H4 (cell line): Measurements from ENCODE around the gene HDAC9. TPM values are rescaled to one million over a fixed set of nuclear protein-coding genes. Genes with fewer than 3 reads are reported as not detected.

Source experiments
- DNase-seq: peaks from one replicate; pipeline ENCODE4 v3.0.0-alpha.2; 2015; ENCODE audit warnings: low spot score
- total RNA-seq: library from RNA; depleted of rRNA; stranded (reverse); fragments of >200 nt; shearing (Covaris generic); gene quantifications from 2 replicates; pipeline ENCODE4 v1.2.3, GENCODE V29; 2014

HDAC9 gene
- total RNA-seq, 1 experiment from 2014 or later = 22.5 TPM

DNA sequence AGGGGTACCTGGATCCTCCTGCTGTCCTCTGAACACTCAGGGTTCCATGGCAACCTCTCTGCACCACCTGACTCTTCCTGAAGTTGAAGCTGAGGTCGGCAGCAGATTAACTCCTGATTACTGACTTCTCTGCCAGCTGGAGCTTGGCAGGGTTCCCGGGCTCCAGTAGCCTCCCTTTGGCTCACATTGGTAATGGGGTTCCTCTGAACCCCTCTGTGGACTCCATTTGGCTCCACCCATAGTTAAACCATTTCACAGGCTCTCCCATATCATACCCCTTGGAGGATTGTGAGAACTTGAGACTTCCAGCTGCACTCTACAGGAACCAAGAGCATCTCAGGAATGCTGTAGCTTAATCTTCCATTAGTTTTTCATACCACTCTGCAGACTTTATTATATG, 292.5 kb downstream of the HDAC9 start:
- peak; percentile 54 for DNase-seq

DNA sequence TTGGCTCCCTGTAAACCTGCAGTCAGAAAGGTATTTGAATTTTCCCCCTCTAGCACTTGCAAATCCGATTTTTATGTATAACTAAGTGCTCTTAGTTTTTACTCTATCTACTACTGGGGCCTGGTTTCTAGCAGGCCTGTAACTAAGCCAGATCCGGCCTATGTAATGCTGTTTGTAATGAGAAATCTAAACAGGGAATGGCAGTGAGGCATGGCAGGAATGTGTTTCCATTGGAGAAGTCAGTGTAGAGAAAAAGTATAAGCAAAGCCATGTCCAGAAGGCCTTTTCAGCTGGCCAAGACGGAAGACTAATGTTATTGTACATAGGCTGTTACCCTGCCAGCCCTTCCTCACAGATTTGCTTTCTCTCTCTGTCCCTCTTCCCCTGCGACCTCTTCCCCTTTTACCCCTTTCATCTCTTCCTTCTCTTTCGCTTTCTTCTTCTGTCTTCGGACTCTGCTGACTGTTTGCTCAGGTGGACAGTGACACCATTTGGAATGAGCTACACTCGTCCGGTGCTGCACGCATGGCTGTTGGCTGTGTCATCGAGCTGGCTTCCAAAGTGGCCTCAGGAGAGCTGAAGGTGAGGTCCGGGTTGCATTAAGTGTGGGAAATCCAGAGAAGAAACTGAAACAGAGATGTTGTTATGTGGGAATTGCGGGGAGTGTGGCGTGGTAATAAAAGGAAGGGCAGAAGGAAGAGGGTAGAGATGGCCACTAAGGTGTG, 297.5 kb downstream of the HDAC9 start:
- no peak for DNase-seq

DNA sequence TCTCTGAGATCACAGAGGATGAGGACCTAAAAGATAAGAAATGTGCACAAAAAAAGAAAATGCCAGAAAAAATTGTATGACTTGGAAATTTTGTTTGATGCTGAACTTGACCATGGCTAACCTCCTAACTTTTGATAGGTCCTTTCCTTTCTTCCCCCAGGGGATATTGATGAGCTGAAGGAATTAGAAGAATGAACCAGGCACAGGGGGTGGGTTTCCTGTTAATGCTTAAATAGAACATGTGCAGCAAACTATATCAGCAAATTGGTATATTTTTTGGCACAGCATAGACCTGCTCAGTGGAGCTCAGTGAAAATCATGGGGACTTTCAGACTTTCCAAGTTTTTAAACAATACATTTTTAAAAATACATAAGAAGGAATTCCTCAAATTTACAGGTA, 300.7 kb downstream of the HDAC9 start:
- no peak for DNase-seq

- DNase-seq = peak; percentile 78
Observed at GRCh38 chr7:18798088-18798906, 302.7 kb downstream of the HDAC9 start.

GRCh38 chr7:18799899-18800298, 304.4 kb downstream of the HDAC9 start:
- no peak for DNase-seq

GRCh38 chr7:18803923-18804322, 308.4 kb downstream of the HDAC9 start:
- no peak for DNase-seq

DNA sequence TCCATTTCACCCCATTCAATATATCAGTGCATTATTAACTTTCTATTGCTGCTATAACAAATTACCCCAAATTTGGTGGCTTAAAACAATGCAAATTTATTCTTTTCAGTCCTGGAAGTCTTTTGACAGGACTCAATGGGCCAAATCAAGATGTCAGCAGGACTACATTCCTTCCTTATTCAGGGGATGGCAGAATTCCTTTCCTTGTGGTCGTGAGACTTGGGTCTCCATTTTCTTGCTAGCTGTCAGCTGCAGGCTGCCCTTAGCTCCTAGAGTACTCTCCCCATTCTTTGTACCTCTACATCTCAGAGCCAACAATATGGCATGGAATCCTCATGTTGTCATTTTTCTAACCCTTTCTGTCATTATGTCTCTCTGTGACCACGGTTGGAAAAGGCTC, 310.6 kb downstream of the HDAC9 start:
- DNase-seq = no peak

DNA sequence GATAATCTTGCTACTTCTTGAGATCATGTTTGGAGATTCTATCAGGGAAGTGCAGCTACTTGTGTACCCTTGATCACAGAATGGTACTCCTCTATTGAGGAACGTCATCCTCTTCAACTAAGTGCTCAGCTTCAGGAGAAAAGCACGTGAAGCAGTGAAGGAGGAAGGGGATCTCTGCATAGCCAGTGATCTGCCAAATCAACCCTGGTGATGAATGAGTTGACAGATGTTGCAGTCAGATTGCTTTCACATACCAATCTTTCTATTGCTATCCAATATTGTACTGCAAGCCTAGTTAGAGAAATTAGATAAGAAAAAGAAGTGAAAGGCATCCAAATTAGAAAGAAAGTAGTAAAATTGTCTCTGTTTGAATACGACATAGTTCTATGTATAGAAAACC, 312.5 kb downstream of the HDAC9 start:
- no peak for DNase-seq

GRCh38 chr7:18815261-18815960, 319.9 kb downstream of the HDAC9 start:
- no peak for DNase-seq

GRCh38 chr7:18820981-18821380, 325.4 kb downstream of the HDAC9 start:
- no peak for DNase-seq

- DNase-seq = no peak
Observed at GRCh38 chr7:18821554-18821953, 326.0 kb downstream of the HDAC9 start.

DNA sequence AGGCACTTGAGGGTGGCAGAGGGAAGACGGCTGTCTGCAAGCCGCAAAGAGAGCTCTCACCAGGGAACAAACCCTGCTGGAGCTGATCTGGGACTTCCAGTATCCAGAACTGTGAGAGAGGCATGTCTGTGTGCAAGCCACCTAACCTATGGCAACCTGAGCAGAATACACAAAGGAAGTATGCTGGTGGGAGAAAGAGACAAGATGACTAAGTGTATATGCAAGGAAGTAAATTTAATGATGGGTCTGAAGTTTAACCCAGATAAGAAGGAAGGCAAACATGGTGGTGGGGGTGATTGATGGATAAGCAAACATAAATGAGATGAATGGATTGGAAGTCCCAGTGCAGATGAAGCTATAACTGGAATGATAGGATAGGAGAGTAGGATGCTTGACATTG, 328.6 kb downstream of the HDAC9 start:
- no peak for DNase-seq

GRCh38 chr7:18828260-18828993, 332.9 kb downstream of the HDAC9 start:
- DNase-seq = no peak

DNA sequence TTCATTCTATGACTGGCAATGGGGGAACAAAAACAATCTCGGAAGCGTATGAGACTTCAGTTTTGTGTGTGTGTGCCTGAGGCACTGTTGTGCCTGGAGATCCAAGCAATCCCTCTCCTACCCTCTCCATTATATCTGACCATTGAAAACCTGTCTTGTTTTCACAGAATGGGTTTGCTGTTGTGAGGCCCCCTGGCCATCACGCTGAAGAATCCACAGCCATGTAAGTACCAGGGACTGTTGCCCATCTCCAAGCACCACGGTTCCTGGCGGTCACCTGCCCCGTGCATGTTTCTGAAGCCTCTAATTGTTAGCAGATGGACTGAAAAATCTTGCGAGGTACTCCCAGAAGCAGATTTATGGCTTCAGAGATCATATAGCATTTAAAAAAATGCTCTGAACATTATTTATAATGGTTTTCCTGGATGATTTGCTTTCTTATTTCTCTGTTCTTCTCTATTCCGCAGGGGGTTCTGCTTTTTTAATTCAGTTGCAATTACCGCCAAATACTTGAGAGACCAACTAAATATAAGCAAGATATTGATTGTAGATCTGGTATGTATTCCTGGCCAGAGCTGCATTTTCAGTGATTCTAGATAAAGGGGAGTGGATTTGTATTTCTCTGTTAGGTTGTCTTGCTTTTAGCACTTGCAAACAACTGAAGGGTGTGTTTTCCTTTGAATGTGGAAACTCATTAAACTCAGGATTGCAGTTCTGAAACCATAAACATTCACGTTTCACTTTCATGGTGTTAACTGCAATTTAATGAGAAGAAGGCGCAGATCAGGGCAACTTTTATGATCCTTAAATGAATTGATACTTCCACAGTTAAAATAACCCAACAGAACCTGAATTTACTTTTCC, 333.7 kb downstream of the HDAC9 start:
- DNase-seq = no peak

- peak; percentile 48 for DNase-seq
Observed at GRCh38 chr7:18829858-18830285, 334.3 kb downstream of the HDAC9 start.

DNA sequence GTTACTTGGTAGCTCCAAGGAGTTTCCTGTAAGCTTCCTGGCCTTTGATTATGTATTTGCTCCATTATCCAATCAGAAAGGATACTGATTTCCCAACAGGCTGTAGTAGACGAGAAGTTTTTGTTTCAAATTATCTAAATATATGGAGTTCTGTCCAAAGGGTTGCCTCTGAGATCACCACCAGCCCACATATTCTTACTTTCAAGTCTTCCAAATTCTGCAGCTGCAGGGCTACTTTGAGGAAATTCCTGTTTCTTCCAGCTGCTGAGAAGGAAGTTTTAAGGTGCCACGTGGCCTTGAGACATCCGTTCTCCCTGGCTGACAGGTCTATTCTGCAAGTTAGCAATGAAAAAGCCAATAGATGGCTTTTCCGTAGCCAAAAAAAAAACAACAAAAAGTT, 335.9 kb downstream of the HDAC9 start:
- DNase-seq = no peak

DNA sequence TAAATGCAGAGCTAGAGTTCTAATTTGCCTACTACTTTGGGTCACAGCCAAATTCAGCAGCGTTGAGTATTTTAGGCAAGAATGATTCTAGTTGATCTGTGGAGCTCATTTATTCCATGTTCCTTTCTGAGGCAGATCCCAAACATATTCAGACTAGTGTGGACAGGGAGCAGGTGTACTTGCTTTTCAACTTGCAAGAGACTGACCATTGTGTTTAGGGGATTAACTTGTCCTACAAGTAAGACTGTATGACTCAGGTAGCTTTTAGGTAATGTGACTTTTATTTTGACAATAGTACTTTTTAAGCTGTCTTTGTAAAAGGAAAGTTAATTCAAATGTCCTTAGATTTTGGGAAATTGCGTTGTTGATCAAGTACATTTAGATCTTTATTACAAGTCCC, 336.4 kb downstream of the HDAC9 start:
- DNase-seq = no peak

GRCh38 chr7:18834577-18834976, 339.0 kb downstream of the HDAC9 start:
- no peak for DNase-seq

GRCh38 chr7:18835001-18835690, 339.6 kb downstream of the HDAC9 start:
- no peak for DNase-seq

DNA sequence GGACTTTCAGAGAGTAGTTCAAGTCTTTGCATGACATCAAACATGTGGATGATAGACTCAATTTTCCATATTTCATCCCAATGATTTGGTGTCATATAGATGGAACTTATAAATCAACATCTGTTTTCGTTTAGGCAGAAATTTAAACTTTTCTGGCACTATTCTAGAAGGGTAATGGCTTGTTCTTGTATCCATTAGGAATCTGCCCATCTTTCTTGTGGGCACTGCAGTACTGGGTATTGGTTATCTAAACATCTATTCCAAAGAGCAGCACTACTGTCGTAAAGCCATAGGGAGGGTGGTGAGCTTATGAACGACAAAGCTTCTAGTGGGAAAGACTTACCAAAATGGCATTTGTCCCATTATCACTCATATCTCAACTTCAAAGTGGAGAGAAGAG, 348.4 kb downstream of the HDAC9 start:
- no peak for DNase-seq
